Heart right ventricle (tissue), 16 donors: ENCODE measurements around the gene GLUD2. TPM values are rescaled to one million over a fixed set of nuclear protein-coding genes. Genes with fewer than 3 reads are reported as not detected.
"Not testable (repeated sequence)": the region's sequence is repeated elsewhere in the genome, so short reads cannot be mapped to it uniquely, and the experiment has no call there.

Experiments
- ATAC-seq, 8 donors: fragments of 200-7000 bp; cut with Tn5 transposase; one replicate each; pipeline ENCODE4 v1.9.1; 2020; ENCODE audit warnings: mild to moderate bottlenecking in 8 of 8, moderate library complexity in 8 of 8, moderate number of reproducible peaks in 1 of 8
- DNase-seq, 2 donors: peaks; one replicate each; pipeline ENCODE4 v3.0.0-alpha.2; 2020
- H3K27ac ChIP-seq, 10 donors: fragments of 200-600 bp; sonication (generic) in 2 of 10; one replicate each; pipeline versions ENCODE4 v1.5.0 to v1.8.0; 2020 to 2022; ENCODE audit warnings: mild to moderate bottlenecking in 3 of 10
- H3K27me3 ChIP-seq, 7 donors: fragments of 200-600 bp; one replicate each; pipeline ENCODE4 v1.8.0; 2021 to 2022; ENCODE audit warnings: mild to moderate bottlenecking in 2 of 7
- H3K36me3 ChIP-seq, 9 donors: fragments of 200-600 bp; sonication (generic) in 1 of 9; one replicate each; pipeline versions ENCODE4 v1.5.0 to v1.8.0; 2020 to 2022; ENCODE audit warnings: mild to moderate bottlenecking in 2 of 9
- H3K4me1 ChIP-seq, 9 donors: fragments of 200-600 bp; sonication (generic) in 1 of 9; one replicate each; pipeline versions ENCODE4 v1.5.0 to v1.8.0; 2020 to 2022; ENCODE audit warnings: mild to moderate bottlenecking in 4 of 9
- H3K4me3 ChIP-seq, 10 donors: fragments of 200-600 bp; sonication (generic) in 2 of 10; one replicate each; pipeline versions ENCODE4 v1.5.0 to v1.8.0; 2020 to 2022; ENCODE audit warnings: mild to moderate bottlenecking in 7 of 10, moderate library complexity in 2 of 10
- H3K9me3 ChIP-seq, 11 donors: fragments of 200-600 bp in 10 of 11; sonication (generic) in 2 of 11; one replicate each; pipeline versions ENCODE4 v1.5.0 to v1.8.0; 2013 to 2022; ENCODE audit warnings: mild to moderate bottlenecking in 2 of 11, control low read depth in 1 of 11, moderate library complexity in 1 of 11
- WGBS, 2 donors: extraction: QIAGEN DNeasy Blood & Tissue Kit; methylation state at CpG; one replicate each; pipeline ENCODE4 v1.1.7; 2013; ENCODE audit warnings: inconsistent platforms in 1 of 2; 5-methylcytosine and 5-hydroxymethylcytosine counted together
- intact Hi-C, 10 donors: fragments of 100-400 bp; cut with DNase I; formaldehyde crosslinking; loops; one replicate each; pipeline versions ENCODE4 v1.11.1 to v1.14.2; 2022
- long read RNA-seq, 3 donors: library from polyadenylated mRNA; unstranded; transcript quantifications; one replicate each; pipeline ENCODE4 v2.0.0, GENCODE V29; 2020 to 2021
- polyA plus RNA-seq, 2 donors: library from polyadenylated mRNA; stranded (reverse); fragments of 200-250 nt; gene quantifications; one replicate each; pipeline ENCODE4 v1.2.3, GENCODE V29; 2013
- total RNA-seq, 10 donors: library from RNA; stranded (reverse); fragmentation: NEBNext Ultra II Directional in 3 of 10; extraction: Animal tissue kit (Norgen Biotek cat#: 25700) in 3 of 10; gene quantifications; one replicate each; pipeline versions ENCODE4 v1.2.1 to v1.2.4, GENCODE V29; 2021 to 2023
- TF ChIP-seq, protein P1 (sequence below), 9 donors: fragments of 200-600 bp; sonication (generic) in 2 of 9; IDR thresholded peaks; one replicate each; pipeline versions ENCODE4 v1.5.0 to v1.8.0; 2021 to 2022; ENCODE audit warnings: antibody characterized with exemption in 9 of 9, mild to moderate bottlenecking in 5 of 9, moderate library complexity in 1 of 9
- donor health status: Arrhythmogenic right ventricular cardiomyopathy.
- donor health status: ischemic (EF 13 %, LVEDD 7.1; RV severe dilation, severe dysfunction).
- donor health status: healthy with polysubstance abuse.
- donor health status: DM: no; HTN: yes; CAD: no.
- donor health status: DM: no; HTN: no; CAD: no.
- donor health status: ischemic (EF 25% LVEDD 6.9; RV normal size, moderate dysfunction).
- donor health status: ischemic (EF 25% LVEDD 5.7; RV mildly dilated, moderate dysfunction).
- donor health status: healthy.
- donor health status: DM: yes; HTN: yes; CAD: no.
- donor health status: Ischemic cardiomyopathy.
- donor health status: ischemic (EF 35%, LVEDD 5.7; RV mildly dilated, moderate dysfunction).
- donor health status: nonischemic (EF 11% LVEDD 7.7; RV severe dilation, severe dysfunction).
- donor health status: DM: yes; HTN: yes; CAD: no.
- donor health status: PGD.
- donor health status: ischemic (EF 29% LVEDD 5.4; RV normal size, mild dysfunction).
- donor health status: nonischemic (EF 23%, LVEDD 6.1; RV moderate dilation, normal function).

Gene GLUD2
- total RNA-seq (1 to 10 TPM in 5 of 10 donors, under 1 TPM in 5; 0.72 to 1.7 (median 0.97) TPM), polyA plus RNA-seq (under 1 TPM; 0.62 to 0.73 TPM)
- long read RNA-seq, donor 1, partial matches to known transcripts = 0 of 1 reads
- long read RNA-seq, donor 1, other reads (novel, unspliced or antisense) = 0 of 1 reads
- long read RNA-seq, donor 2, partial matches to known transcripts = 0 of 1 reads
- long read RNA-seq, donor 2, other reads (novel, unspliced or antisense) = 0 of 1 reads
- long read RNA-seq, donor 3, partial matches to known transcripts = 0 of 1 reads
- long read RNA-seq, donor 3, other reads (novel, unspliced or antisense) = 0 of 1 reads

GRCh38 chrX:121047441-121048419, at the start of gene GLUD2:
Gene GLUD2, plus strand, starts transcription at chrX:121047610. Its CDS starts 75 bp downstream, at chrX:121047685.
- not testable (repeated sequence) for H3K4me1 ChIP-seq, H3K9me3 ChIP-seq, H3K27me3 ChIP-seq, H3K36me3 ChIP-seq
- 13 to 15% methylated on average over 40 to 73 of the region's 82 CpGs for WGBS, 2 donors
- TF ChIP-seq, protein P1, sequence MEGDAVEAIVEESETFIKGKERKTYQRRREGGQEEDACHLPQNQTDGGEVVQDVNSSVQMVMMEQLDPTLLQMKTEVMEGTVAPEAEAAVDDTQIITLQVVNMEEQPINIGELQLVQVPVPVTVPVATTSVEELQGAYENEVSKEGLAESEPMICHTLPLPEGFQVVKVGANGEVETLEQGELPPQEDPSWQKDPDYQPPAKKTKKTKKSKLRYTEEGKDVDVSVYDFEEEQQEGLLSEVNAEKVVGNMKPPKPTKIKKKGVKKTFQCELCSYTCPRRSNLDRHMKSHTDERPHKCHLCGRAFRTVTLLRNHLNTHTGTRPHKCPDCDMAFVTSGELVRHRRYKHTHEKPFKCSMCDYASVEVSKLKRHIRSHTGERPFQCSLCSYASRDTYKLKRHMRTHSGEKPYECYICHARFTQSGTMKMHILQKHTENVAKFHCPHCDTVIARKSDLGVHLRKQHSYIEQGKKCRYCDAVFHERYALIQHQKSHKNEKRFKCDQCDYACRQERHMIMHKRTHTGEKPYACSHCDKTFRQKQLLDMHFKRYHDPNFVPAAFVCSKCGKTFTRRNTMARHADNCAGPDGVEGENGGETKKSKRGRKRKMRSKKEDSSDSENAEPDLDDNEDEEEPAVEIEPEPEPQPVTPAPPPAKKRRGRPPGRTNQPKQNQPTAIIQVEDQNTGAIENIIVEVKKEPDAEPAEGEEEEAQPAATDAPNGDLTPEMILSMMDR (IDR thresholded peaks at IDR 0.05) = peak; percentile 12 to 60 (median 42)
- DNase-seq (peak; percentile 24 to 58), ATAC-seq (peak in 7 of 8 donors; percentile 47 to 87 (median 79))
- peak within 1 kb of the TSS in 1 of 10 donors; percentile 34 for H3K27ac ChIP-seq
- peak within 1 kb of the TSS in 9 of 10 donors; percentile 24 to 54 (median 45) for H3K4me3 ChIP-seq
- intact Hi-C loops = loop anchor here in 1 of 10 donors (10.0 kb wide), 1 partner anchor 253 kb away; no protein-coding TSS in a partner anchor

DNA sequence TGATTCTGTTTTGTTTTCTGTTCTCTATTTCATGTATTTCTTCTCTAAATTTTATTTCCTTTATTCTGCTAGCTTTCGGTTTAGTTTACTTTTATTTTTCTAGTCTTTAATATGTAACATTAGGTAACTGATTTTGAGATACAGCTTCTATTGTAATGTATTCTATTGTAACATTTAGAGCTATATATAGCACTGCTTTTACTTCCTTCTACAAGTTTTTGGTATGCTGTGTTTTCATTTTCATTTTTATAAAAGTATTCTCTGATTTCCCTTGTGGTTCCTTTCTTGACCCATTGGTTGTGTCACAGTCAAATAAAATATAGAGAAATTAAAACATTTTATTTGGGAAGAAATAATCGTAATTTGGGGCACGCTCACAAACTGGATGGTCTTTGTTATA, 48.0 kb upstream of the GLUD2 start:
- TF ChIP-seq, protein P1 (IDR thresholded peaks at IDR 0.05) = no peak
- Histone ChIP-seq H3K27ac (peak overlapping the region in 1 of 10 donors; percentile 28), H3K4me1 (no peaks in the 10 kb centered on the region), H3K9me3 (no peaks in the 10 kb centered on the region), H3K4me3 (no peak overlapping the region), H3K36me3 (no peaks in the 10 kb centered on the region), H3K27me3 (peaks cover 0 to 5% (median 0%) of the 10 kb centered on the region in 7 donors)
- ATAC-seq (no peak), DNase-seq (no peak)
- 77 to 81% methylated on average over 3 of the region's 3 CpGs for WGBS, 2 donors
- intact Hi-C loops = no loop called here

DNA sequence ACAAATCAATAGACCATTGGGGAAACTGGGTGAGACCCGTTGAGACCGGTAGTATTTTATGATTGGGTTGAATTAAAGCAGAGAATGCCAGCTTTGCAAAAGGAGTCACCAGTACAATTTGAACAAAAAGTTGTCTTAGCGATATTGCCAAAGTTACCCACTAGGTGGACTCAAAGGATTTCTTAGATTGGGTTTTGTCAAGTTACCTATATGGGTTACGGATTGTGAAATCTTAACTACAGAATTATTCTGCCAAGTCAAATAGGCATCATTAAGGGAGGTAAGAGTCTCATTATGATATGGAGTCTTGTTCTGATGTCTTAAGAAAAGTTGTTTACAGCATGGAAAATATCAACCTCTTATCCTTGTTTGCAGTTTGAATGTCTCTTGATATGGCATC, 46.8 kb upstream of the GLUD2 start:
- Histone ChIP-seq H3K4me1 (no peaks in the 10 kb centered on the region), H3K4me3 (no peak overlapping the region), H3K36me3 (no peaks in the 10 kb centered on the region), H3K27ac (no peak overlapping the region), H3K9me3 (no peaks in the 10 kb centered on the region), H3K27me3 (peaks cover 0 to 5% (median 0%) of the 10 kb centered on the region in 7 donors)
- intact Hi-C loops = no loop called here
- WGBS, 2 donors = 63 to 67% methylated on average over 4 of the region's 4 CpGs
- TF ChIP-seq, protein P1 (IDR thresholded peaks at IDR 0.05) = peak in 5 of 9 donors; percentile 9 to 30 (median 21)
- DNase-seq (no peak), ATAC-seq (no peak)

GRCh38 chrX:121008920-121009319, 38.5 kb upstream of the GLUD2 start:
- peak in 2 of 8 donors; percentile 27 to 48 for ATAC-seq
- H3K9me3 ChIP-seq = peaks cover 0 to 6% (median 0%) of the 10 kb centered on the region in 11 donors
- peaks cover 0 to 20% (median 0%) of the 10 kb centered on the region in 9 donors for H3K4me1 ChIP-seq
- no peaks in the 10 kb centered on the region for H3K27me3 ChIP-seq
- 75 to 76% methylated on average over 1 of the region's 1 CpG for WGBS, 2 donors
- H3K36me3 ChIP-seq = no peaks in the 10 kb centered on the region
- H3K4me3 ChIP-seq = no peak overlapping the region
- no peak for DNase-seq
- H3K27ac ChIP-seq = no peak overlapping the region
- intact Hi-C loops = no loop called here
- TF ChIP-seq, protein P1 (IDR thresholded peaks at IDR 0.05) = no peak
